DND-41 (cell line): ENCODE results near the gene PTCRA.
A peak's percentile ranks its signal among the peaks of the same experiment; 100 is the strongest.

Source experiments
- ATAC-seq: fragments of 200-7000 bp; cut with Tn5 transposase; 3 replicates; pipeline ENCODE4 v1.9.1; 2021; ENCODE audit warnings: low read depth; ENCODE audit not compliant: insufficient read depth
- DNase-seq: peaks from one replicate; pipeline ENCODE4 v3.0.0-alpha.2; 2020
- H2AFZ ChIP-seq: 2 replicates; pipeline ENCODE4 v1.6.0; 2012; ENCODE audit warnings: low read depth, low read length
- H3K27ac ChIP-seq: 2 replicates; pipeline ENCODE4 v1.5.1; 2012; ENCODE audit warnings: low read length, inconsistent platforms
- H3K27me3 ChIP-seq: fragments of 200-600 bp; sonication (generic); 2 replicates; pipeline ENCODE4 v1.6.0; 2012; ENCODE audit warnings: low read length, mild to moderate bottlenecking, inconsistent platforms; ENCODE audit not compliant: insufficient read depth, poor library complexity
- H3K36me3 ChIP-seq: 2 replicates; pipeline ENCODE4 v1.5.1; 2012; ENCODE audit warnings: low read length, inconsistent platforms; ENCODE audit not compliant: insufficient read depth
- H3K4me1 ChIP-seq: 2 replicates; pipeline ENCODE4 v1.5.1; 2012; ENCODE audit warnings: mild to moderate bottlenecking, low read length; ENCODE audit not compliant: insufficient read depth
- H3K4me2 ChIP-seq: 2 replicates; pipeline ENCODE4 v1.6.0; 2012; ENCODE audit warnings: mild to moderate bottlenecking, moderate library complexity, low read length, inconsistent platforms; ENCODE audit not compliant: insufficient read depth
- H3K4me3 ChIP-seq, 2 experiments: fragments of 200-600 bp in 1 of 2; shearing (Covaris generic) in 1 of 2; 2 replicates each; pipeline ENCODE4 v1.5.1; 2012 to 2016; ENCODE audit warnings: inconsistent platforms in 2 of 2, low read length in 2 of 2, mild to moderate bottlenecking in 2 of 2, low read depth in 1 of 2, moderate library complexity in 1 of 2
- H3K79me2 ChIP-seq: 2 replicates; pipeline ENCODE4 v1.6.0; 2012; ENCODE audit warnings: low read length, inconsistent platforms; ENCODE audit not compliant: insufficient read depth
- H3K9ac ChIP-seq: 2 replicates; pipeline ENCODE4 v1.6.0; 2012; ENCODE audit warnings: low read depth, mild to moderate bottlenecking, inconsistent platforms, low read length, moderate library complexity
- H3K9me3 ChIP-seq: 2 replicates; pipeline ENCODE4 v1.5.1; 2012; ENCODE audit warnings: low read length, moderate library complexity, mild to moderate bottlenecking, inconsistent platforms; ENCODE audit not compliant: insufficient read depth, severe bottlenecking
- H4K20me1 ChIP-seq: 2 replicates; pipeline ENCODE4 v1.6.0; 2012; ENCODE audit warnings: low read length; ENCODE audit not compliant: insufficient read depth
- CTCF ChIP-seq: IDR thresholded peaks from 2 replicates; pipeline ENCODE4 v1.5.1; 2012; ENCODE audit warnings: borderline replicate concordance, low read length, moderate library complexity, mild to moderate bottlenecking; ENCODE audit not compliant: poor library complexity, severe bottlenecking; ENCODE audit errors: extremely low read depth
- EZH2 ChIP-seq: IDR thresholded peaks from 3 replicates; pipeline ENCODE4 v1.6.1; 2012; ENCODE audit warnings: borderline replicate concordance, low read depth, mild to moderate bottlenecking, moderate library complexity, low read length, inconsistent platforms; ENCODE audit not compliant: severe bottlenecking

Gene PTCRA

DNA sequence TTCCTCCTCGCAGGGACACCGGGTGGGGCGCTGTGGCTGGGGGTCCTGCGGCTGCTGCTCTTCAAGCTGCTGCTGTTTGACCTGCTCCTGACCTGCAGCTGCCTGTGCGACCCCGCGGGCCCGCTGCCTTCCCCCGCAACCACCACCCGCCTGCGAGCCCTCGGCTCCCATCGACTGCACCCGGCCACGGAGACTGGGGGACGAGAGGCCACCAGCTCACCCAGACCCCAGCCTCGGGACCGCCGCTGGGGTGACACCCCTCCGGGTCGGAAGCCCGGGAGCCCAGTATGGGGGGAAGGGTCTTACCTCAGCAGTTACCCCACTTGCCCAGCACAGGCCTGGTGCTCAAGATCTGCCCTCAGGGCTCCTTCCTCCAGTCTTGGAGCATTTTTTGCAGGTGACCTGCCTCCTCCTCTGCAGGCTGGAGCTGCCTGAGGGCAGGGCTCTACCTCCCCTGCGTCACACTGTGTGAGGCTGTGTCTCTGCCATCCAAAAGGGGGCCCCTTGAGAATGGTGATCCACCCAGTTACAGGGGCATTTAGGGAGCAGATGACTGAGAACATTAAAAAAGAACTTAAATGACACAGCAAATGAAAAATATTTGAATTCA lies 9.5 kb downstream of the PTCRA start:
- no peak for TF ChIP-seq CTCF
- no peak for TF ChIP-seq EZH2
- Histone ChIP-seq H3K79me2 (peaks cover 7% of the 10 kb centered on the region), H3K9me3 (no peaks in the 10 kb centered on the region), H3K36me3 (peaks cover 2% of the 10 kb centered on the region; the same call in 1 of the 2 replicates), H3K9ac (no peak overlapping the region), H3K27me3 (no peaks in the 10 kb centered on the region), H3K4me3 (no peak overlapping the region), H3K27ac (no peak overlapping the region), H3K4me2 (no peak overlapping the region), H3K4me1 (peaks cover 11% of the 10 kb centered on the region), H4K20me1 (peaks cover 3% of the 10 kb centered on the region; the same call in 1 of the 2 replicates), H2AFZ (no peak overlapping the region)
- ATAC-seq (no peak), DNase-seq (no peak)

- Histone ChIP-seq H3K9ac (peak within 1 kb of the TSS; percentile 84), H3K36me3 (peaks cover 36% of the 10 kb centered on the region), H3K79me2 (peaks cover 45% of the 10 kb centered on the region), H3K4me2 (peak within 1 kb of the TSS; percentile 87), H3K27me3 (no peaks in the 10 kb centered on the region), H3K9me3 (no peaks in the 10 kb centered on the region), H2AFZ (peak within 1 kb of the TSS; percentile 80), H4K20me1 (peaks cover 28% of the 10 kb centered on the region), H3K27ac (peak within 1 kb of the TSS; percentile 96), H3K4me3 (peak within 1 kb of the TSS; percentile 84 to 97), H3K4me1 (peaks cover 40% of the 10 kb centered on the region)
- TF ChIP-seq CTCF (no peak), EZH2 (no peak)
- ATAC-seq (peak; percentile 86), DNase-seq (peak; percentile 99)
Measured at GRCh38 chr6:42928986-42929820, 13.3 kb downstream of the PTCRA start, which contains the start of gene CNPY3. Gene CNPY3, plus strand, starts transcription at chr6:42929480. Its CDS starts 91 bp downstream, at chr6:42929571.

- peak; percentile 56 for ATAC-seq
- H3K9ac ChIP-seq = peak overlapping the region; percentile 84
Measured at GRCh38 chr6:42929821-42930360, 14.0 kb downstream of the PTCRA start.

More at GRCh38 chr6:42929821-42930360, 14.0 kb downstream of the PTCRA start:
- peaks cover 51% of the 10 kb centered on the region for H3K79me2 ChIP-seq
- peak overlapping the region; percentile 96 for H3K27ac ChIP-seq
- TF ChIP-seq CTCF = no peak
- TF ChIP-seq EZH2 = no peak
- H3K36me3 ChIP-seq = peaks cover 42% of the 10 kb centered on the region
- H3K4me1 ChIP-seq = peaks cover 40% of the 10 kb centered on the region
- DNase-seq = peak; percentile 87
- peak overlapping the region; percentile 87 for H3K4me2 ChIP-seq
- peak overlapping the region; percentile 84 to 97 for H3K4me3 ChIP-seq
- no peaks in the 10 kb centered on the region for H3K27me3 ChIP-seq
- no peaks in the 10 kb centered on the region for H3K9me3 ChIP-seq
- H2AFZ ChIP-seq = peak overlapping the region; percentile 80
- peaks cover 28% of the 10 kb centered on the region for H4K20me1 ChIP-seq
